M059J (cell line): ENCODE results near the gene DIP2A. TPM values are rescaled to one million over a fixed set of nuclear protein-coding genes. Genes with fewer than 3 reads are reported as not detected.
"Not testable (repeated sequence)": the region's sequence is repeated elsewhere in the genome, so short reads cannot be mapped to it uniquely, and the experiment has no call there.

Source experiments
- DNase-seq: peaks from one replicate; pipeline ENCODE4 v3.0.0-alpha.2; 2012; ENCODE audit warnings: low read depth
- total RNA-seq: library from RNA; depleted of rRNA; stranded (reverse); fragments of >200 nt; shearing (Covaris generic); gene quantifications from 2 replicates; pipeline ENCODE4 v1.2.3, GENCODE V29; 2014

DIP2A gene
- total RNA-seq, 1 experiment from 2014 or later, result 20.6 TPM

DNA sequence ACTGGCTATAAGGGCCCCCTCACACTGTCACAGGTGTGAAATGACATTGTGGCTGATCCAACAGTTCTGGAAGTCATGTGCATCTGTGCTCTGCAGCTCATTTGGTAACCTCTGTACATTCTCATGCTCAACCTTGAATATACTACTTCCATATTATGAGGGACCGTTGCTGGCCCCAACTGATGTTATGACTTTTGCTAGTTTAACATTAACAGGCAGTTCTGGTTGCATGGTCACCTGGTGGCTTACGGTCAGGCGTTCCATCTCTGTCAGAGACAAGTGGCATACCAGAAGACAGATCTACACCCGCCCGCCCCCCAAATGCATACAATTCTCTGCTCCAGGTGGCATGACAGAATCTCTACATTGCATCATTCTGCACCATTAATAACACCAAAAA lies 6.0 kb upstream of the DIP2A start:
- no peak for DNase-seq

DNA sequence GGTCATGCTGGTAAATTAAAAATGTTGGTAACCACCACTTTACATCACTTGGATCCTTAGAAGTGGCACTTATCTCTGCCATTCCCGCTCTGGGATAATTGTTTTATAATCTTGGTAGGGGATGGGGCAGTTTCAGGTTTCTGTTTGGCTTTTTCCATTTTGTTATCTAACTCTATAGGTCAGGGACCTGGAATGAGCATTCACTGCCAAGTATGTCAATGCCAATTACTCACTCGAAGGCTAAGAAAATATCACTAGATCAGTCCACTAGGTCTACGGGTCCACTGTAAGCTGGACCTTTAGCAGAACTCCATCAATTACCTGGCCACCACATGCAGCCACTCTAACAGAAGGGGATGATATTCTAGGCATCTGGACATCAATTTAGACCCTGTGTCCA lies 4.5 kb upstream of the DIP2A start:
- no peak for DNase-seq

DNA sequence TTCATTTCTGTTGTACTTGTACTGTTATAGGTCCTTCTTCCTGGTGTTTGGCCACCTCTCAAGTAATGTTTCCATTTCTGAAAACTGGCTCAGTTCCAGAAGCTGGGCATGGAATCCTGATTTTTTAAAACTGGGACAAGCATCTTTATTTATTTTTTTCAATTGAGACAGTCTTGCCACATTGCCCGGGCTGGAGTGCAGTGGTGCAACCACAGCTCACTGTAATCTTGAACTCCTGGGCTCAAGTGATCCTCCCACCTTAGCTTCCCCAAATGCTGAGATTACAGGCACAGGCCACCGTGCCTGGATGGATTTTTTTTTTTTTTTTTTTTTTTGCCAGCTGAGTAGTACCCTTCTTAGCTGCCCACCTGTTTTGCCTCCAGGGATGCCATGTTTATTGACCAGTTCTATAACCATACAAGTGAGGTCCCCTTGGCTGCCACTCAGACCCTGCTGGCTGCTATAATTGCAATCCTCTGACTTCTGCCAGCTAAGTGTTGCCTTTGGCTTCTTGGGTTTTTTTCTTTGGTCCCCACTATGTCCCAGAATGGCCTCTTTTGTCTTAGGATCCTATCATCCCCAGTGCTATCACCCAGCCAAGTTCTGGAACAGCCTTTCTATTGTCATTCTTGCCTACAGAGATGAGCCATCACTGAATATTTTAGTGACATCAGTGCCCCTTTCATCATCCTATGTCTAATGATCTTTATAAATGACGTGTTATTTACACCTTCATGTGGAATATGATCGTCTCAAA lies 3.9 kb upstream of the DIP2A start:
- DNase-seq, result no peak

DNA sequence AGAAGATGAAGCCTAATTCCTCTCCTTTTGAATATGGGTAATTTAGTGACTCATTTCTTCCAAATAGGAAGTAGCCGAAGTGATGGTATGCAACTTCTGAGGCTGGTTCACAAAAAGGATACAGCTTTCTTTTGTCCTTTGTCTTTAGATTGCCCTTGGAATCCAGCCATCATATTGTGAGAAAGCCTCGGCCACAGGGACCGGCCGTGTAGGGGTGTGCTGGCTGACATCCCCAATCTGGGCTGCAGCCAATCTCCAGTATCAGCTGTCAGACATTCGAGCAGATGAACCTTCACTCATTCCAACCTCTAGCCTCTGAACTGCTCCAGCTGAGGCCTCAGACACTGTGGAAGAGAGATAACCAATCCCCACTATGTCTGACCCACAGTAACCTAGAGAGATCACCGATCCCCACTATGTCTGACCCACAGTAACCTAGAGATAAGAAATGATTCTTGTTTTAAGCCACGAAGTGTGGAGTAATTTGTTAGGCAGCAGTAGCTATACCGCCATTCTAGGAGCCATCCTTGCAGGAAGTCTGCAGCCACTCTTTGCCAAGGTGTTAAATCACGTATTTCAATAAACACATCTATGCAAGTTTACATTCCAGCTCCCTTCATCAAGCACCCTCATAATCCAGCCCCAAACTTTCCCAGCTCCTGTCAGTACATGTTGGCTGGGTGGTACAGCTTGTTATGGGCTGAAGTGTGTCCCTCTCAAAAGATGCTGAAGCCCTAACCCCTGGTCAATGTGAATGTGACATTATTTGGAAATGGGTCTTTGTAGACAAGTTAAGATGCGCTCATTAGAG lies 2.9 kb upstream of the DIP2A start:
- DNase-seq, result peak; percentile 90

DNA sequence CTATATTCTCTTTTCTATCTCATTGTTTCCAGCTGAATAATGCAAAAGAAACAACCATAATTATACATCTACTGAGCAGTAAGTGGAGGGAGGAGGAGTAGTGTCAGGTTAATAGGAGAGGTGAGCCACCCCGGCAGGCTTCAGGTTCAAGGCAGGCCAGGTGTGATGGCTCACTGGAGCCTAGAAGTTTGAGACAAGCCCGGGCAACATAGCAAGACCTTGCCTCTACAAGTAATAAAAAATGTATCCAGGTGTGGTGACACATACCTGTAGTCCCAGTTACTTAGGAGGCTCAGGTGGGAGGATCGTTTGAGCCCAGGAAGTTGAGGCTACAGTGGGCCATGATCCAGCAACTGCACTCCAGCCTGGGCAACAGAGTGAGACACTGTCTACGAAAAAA lies 1.9 kb upstream of the DIP2A start:
- no peak for DNase-seq

DNA sequence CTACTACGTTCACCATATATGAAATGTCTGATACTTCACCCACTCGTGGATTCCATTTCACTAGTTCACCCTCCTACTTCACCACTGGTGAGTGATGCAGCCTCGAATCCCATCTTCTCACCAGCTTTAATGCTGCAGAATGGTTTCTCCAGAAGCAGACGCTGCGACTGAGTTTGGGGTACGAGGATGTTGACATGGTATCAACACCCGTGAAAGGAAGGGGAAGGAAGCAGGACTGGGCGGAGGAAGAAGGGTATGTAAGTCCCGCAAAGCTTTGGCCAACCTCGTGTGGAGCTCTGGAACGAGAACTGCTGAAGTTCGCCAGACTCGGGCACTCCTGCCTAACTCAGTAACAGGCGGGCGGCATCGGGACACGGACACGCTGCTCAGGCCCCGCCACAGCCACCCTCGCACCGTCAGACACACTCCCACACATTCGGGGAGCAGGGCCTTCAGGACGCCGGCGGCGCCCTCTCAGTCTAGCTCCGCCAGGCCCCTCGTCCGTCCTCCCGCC lies 833 bp upstream of the DIP2A start:
- DNase-seq, result peak; percentile 49

DNA sequence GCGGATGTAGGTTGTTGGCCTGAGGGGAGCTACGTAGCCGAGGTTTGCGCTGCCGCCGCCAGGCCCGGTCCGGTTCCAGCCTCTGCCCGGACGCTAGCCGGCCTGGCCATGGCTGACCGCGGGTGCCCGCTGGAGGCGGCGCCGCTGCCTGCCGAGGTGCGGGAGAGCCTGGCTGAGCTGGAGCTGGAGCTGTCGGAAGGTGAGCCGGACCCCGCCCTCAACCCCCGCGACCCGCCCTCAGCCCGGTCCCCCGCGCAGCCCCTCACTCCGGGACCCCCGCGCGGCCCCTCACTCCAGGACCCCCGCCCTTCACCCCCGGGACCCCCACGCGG lies 299 bp downstream of the DIP2A start:
- no peak for DNase-seq

DNA sequence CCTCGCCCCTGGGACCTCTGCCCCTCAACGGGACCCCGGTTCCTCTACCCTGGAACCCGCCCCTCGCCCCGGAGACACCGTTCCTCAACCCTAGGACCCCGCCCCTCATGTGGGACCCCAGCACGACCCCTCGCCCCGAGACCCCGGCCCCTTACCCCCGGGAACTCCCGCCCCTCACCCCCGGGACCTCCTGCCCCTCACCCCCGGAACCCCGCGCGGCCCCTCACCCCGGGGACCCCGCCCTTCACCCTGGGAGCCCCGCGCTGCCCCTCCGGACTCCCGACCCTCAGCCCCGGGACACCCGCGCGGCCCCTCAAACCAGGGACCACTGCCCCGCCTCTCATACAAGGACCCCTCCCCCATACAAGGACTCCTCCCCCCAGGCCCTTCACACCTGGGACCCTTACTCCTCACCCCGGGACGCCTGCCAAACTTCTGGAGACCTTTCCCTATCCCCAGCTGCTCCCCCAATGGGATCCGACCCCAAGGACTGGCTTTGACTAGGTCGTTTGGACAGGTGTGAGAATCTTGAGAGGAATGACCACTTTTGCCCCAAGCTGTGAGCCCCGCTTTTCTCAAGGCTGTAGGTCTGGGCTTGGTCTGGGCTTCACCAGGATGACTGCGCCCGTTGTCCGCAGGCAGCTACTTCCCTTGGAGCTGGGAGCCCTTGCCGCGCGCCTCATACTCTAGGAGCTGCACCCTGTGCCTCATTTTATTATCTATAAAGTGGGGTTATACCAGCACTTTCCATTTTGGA lies 843 bp downstream of the DIP2A start:
- peak; percentile 17 for DNase-seq

DNA sequence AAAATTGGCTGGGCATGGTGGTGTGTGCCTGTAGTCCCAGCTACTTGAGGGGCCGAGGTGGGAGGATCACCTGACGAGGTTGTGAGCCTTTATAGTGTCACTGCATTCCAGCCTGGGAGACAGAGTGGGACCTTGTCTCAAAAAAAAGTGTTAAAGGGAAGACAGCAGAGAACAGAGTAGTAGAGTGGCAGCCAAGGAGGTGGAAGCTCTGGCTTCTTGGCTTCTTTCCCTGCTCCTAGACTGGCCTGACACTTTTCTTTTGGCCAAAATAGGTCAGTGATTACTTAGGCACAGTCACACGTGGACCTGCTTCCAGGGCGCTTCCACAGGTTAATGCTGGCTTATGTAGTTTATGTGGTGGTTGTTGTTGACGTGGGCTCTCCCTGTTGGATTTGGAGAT lies 3.2 kb downstream of the DIP2A start:
- DNase-seq, result no peak

DNA sequence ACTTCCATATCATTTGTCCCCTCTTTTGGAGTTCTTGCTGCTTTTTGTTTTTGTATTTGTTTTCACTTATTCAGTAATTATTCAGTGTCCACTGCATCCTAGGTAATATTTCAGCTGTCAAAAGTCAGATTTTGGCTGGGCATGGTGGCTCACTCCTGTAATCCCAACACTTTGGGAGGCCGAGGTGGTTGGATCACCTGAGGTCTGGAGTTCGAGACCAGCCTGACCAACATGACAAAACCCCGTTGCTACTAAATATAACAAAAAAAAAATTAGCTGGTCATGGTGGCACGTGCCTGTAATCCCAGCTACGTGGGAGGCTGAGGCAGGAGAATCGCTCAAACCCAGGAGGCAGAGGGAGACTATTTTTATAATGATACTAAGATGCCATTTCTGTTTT lies 6.5 kb downstream of the DIP2A start:
- DNase-seq, result not testable (repeated sequence)

DNA sequence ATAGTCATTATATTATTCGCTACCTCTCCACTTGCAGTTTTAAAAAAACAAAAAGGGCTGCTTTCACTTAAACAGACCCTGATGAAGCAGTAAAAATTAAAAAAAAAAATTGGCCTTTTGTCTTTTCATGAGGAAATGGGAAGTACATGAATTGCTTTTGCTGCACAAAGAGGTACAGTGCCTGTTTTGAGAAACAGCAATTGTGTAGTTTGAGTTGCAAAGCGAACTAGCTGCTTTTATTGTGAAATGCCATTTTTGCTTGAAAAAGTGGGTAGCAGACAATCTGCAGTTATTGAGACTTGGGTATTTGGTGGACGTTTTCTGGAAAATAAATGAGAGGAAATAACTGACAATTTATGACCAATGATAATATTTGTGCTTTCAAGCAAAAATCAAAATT lies 7.0 kb downstream of the DIP2A start:
- no peak for DNase-seq

DNA sequence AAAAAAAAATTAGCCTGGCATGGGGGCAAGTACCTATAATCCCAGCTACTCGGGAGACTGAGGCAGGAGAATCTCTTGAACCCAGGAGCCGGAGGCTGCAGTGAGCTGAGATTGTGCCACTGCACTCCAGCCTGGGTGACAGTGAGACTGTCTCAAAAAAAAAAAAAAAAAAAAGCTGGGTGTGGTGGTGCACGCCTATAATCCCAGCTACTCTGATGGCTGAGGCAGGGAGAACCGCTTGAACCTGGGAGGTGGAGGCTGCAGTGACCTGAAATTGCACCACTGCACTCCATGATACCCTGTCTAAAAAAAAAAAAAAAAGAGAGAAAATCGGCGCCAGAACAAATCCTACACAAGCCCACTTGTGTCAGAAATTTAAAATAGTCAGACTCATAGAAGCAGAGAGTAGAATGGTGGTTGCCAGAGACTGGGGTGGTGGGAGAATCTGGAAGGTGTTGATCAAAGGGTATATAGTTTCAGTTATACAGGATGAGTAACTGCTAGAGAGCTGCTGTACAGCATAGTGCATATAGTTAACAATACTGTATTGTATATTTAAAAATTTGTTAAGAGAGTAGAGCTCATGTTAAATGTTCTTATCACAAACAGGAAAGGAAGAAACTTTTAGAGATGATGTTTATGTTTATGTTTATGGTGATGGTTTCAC lies 9.6 kb downstream of the DIP2A start:
- no peak for DNase-seq

DNA sequence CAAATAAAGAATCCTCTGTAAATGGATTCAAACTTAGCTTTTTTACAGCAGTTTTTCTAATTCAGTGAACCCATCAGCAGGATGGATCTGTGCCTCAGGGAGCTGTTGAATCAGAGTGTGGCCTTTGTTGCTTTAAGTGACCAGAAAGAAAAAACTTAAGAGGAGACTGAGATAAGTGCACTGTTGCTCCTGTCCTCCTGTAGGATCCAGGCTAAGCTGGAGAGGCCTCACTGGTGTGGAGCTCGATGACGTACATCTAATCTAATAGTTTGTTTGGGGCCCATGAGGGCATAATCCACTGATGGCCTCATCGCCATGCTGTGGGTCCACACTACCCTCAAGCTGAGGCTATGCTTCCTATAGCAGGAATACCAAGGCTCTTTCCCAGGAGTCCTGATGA lies 10.6 kb downstream of the DIP2A start:
- DNase-seq, result no peak

DNA sequence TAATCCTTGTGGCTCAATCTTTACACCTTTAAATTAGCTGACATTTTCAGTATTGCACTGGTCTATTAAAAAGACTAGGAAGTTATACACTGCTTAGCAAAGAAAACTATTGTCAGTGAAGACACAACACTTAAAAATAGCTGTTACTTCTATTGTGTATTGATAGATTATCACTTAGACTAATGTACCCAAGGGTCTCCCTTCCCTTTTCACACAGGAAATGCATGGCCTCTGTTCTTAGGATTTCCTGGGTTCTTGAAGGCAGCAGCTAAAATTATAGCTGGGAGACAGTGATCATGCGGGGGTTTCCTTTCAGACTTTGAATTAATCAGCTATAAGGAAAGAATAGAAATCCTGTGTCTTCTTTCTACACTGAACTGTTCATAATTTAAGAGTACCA lies 12.8 kb downstream of the DIP2A start:
- DNase-seq, result no peak

DNA sequence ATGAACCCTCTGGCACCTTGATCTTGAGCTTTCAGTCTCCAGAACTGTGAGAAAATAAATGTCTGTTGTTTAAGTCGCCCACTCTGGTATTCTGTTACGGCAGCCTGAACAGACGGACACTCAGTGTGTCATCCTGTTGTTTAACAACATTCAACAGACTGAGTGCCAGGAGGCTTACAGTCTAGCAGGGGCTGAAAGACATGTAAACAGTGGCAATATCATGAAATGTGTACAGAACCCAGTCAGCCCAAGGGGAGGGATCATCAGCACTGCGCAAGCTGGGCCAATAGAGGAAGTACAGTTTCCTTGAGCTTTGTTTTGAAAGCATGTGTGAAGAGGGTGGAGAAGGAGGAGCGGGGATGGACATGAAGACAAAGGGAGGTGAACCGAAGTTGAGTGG lies 13.6 kb downstream of the DIP2A start:
- DNase-seq, result no peak

DNA sequence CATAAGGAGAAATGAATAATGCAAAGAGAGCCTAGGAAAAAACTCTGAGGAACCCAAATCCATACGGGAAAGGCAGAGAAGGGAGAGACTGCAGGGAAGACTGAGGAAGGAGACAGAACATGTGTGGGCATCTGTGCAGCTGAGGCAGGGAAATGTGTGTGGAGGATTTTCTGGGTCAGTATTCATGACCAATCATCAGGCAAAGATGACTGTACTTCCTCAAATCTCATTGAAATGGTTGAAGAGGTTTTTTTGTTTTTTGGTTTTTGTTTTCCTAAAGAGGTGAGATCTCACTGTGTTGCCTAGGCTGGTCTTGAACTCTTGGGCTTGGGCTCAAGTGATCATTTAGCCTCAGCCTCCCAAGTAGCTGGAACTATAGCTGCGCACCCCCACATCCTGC lies 15.7 kb downstream of the DIP2A start:
- DNase-seq, result no peak

DNA sequence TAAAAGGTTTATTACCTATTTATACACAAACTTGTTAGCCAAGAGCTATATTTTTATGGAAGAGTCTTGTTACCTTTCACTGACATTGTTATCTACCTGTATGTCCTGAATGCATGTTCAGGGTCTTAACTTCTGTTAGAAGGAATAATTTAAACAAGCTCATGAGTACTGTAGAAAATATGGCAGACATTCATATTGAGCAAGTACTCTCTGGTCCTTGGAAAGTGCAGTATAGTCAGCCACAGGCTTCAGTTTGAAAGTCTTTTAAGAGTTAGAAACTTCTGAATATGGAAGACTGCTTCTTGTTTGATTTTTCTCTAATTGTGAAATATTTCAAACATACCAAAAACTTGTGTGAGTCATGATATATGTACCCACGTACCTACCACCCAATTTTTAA lies 16.6 kb downstream of the DIP2A start:
- DNase-seq, result no peak

DNA sequence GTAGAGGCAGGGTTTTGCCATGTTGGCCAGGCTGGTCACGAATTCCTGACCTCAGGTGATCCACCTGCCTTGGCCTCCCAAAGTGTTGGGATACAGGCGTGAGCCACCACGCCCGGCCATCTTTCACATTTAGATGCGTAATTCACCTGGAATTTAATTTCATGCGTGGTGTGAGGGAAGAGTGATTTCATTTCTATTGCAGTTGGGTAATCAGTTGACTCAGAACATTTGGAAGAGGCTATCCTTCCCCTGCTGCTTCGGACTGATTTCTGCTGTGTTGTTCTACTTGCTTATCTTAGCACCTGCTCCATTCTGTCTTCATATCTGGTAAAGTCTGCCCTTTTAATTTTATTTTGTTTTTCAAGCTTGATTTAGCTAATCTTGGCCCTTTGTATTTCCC lies 19.1 kb downstream of the DIP2A start:
- DNase-seq, result no peak

DNA sequence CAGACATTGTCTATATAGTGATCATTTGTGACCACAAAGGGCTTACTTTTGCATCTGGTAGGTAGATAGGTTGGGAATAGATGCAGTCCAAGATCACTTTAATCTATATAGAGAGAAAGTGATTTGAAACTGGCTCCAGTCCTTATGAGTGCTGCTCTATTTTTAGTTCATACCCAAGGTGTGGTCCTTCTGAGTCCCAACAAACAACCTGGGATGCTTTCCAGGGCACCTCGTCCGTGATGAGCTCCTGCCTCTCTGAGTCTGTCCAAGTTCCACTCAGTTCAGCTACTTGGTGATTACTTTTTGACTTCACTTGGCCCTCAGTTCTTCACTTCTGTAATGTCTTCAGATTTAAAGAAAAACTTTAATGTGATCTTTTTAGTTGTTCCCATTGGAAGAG lies 20.2 kb downstream of the DIP2A start:
- no peak for DNase-seq

DNA sequence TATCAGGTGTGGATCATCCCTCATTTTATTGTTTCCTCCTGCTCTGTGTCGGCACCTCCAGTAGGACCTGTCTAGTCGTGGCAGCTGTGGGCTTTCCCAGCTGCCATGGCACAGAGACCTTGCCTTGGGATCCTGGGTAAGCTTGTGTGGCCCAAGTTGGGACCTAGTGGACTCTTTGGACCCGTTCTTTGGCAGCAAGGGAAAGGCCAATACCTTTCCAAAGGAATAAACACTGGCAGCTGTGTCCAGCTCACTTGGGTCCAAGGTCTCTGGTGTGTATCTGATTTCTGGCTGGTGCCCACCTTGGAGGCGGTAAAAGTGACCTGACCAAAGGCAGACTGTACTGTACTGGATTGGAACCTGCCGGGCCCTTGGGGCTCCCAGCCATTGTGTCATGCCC lies 21.8 kb downstream of the DIP2A start:
- DNase-seq, result no peak

DNA sequence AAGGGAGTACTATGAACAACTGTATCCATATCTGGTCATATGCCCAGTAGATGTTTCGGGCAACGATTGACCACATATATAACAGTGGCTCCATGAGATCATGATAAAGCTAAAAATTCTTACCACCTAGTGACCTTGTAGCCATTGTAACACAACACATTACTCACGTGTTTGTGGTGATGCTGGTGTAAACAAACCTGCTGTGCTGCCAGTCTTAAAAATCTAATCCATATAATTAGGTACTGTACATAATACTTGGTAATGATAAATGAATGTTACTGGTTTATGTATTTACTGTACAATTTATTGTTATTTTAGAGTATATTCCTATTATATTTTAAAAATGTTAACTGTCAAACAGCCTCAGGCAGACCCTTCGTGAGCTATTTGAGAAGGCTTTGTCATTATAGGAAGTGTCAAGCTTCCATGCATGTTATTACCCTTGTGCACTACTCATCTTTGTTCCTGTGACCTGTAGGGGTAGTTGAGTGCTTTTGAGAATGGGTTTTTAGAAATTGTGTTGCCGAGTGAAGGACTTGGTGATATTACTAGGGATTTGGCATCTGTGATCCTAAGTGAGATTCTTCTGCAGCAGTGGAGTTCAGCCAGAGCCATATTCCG lies 23.6 kb downstream of the DIP2A start:
- peak; percentile 22 for DNase-seq

DNA sequence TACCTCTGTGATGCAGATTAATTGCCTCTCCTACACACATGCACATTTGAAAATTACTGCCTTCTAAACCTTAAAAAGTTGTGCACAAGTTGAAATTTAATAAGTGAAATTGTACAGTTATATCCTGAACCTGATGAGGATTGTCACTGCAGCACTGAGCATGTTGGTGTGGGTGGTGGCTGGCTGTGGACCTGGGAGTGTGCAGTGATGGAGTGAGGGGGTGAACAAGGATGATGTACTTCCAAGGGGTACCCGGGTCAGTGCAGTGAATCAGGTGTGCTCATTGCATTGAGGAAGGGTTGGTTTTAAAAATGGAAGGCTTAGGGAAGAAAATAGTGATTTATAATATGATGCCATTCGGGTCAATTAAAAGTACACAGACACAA lies 24.1 kb downstream of the DIP2A start:
- DNase-seq, result no peak
